GM18511 (cell line): ENCODE results near the gene QRFP.

ENCODE experiments used
- ATAC-seq: cut with Tn5 transposase; IDR thresholded peaks from one replicate; pipeline ENCODE4 v1.9.1; 2021; ENCODE audit warnings: mild to moderate bottlenecking, moderate library complexity; ENCODE audit not compliant: unreplicated experiment

QRFP gene

GRCh38 chr9:130896233-130897014 lies at the start of gene QRFP:
TSS of gene QRFP (minus strand) at chr9:130896812. CDS start at chr9:130893838, 2,974 bp downstream.
- no peak for ATAC-seq

DNA sequence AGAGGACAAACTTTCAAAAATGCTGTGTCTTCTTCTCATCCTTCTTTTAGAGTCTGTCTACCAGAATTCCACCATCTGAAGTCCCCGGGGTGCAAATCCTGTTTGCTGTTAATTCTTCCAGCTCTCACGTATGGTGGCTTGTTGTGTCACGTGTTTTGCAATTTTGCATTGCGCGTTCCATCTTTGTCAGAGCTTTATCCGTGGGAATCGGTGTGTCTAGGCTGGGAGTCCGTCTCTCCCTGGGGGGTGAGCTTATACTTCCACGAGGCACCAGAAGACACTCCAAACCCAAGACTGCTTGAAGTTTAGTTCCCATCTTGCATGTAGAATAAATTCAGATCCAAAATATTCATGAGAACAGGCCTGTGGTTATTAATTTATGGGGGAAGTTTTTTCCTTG lies 48.6 kb upstream of the QRFP start:
- no peak for ATAC-seq

DNA sequence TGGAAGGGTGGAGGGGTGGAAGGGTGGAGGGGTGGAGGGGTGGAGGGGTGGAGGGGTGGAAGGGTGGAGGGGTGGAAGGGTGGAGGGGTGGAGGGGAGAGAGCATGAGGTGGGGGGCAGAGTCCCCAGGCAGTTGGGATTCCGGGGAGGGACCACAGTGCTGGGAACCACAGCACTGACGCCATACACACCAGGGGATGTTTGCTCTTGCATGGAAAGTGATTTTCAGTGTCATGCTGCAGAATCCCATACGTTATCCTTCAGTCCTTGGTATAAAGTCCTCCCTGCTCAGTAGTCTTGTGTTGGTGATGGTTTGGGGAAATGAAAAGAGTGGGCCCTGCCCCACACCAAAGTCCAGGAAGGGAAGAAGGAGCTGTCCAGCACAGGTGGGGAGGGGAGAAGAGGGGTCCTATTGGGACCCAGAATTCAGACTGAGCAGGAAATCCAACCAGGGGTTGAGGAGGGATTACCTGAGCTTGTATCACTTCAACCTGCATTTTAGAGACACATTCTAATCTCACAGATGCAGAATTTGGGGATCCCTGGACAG lies 48.0 kb upstream of the QRFP start:
- no peak for ATAC-seq

DNA sequence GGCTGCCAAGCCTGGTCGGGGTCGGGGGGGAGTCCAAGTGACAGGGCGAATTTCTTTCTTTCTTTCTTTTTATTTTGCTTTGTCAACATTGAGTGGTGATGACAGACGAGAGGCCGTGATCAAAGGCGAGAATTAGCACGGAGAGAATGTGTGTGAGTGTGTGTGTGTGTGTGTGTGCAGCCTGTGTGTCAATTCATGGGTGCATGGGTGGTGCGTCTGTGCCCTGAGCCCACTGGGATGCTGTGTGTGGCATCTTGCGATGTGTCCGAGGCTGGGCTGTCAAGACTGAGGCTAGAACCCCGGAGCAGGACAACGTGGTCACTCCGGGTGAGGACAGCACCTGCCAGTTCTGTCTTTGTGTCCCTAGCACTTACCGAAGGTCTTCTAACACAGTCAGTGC lies 47.2 kb upstream of the QRFP start:
- no peak for ATAC-seq

GRCh38 chr9:130943221-130943620 lies 46.6 kb upstream of the QRFP start:
- no peak for ATAC-seq

- ATAC-seq: no peak
Measured at GRCh38 chr9:130942679-130943078, 46.1 kb upstream of the QRFP start.

DNA sequence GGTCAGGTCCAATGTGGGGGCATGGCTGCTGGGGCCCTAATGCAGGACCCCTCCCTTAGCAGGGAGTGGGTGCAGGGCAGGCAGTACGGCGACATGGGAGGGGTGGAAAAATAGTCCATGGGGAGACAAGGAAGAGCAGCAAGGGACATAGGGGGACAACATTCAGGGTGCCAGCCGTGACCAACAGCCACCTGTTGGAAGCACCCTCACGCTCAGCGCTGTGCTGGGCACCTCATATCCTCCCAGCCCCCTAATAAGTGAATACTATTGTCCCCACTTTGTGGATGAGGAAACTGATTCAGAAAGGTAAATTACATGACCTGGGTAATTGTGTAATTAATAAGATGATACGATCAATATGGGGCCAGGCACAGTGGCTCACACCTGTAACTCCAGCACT lies 45.5 kb upstream of the QRFP start:
- ATAC-seq: no peak

- ATAC-seq: no peak
Measured at GRCh38 chr9:130940693-130941576, 44.3 kb upstream of the QRFP start.

- no peak for ATAC-seq
Measured at GRCh38 chr9:130940027-130940549, 43.5 kb upstream of the QRFP start.

GRCh38 chr9:130939405-130940026 lies 42.9 kb upstream of the QRFP start:
- ATAC-seq: no peak

GRCh38 chr9:130938652-130939404 lies 42.2 kb upstream of the QRFP start, which contains the start of gene FIBCD1:
TSS of gene FIBCD1 (minus strand) at chr9:130939247. CDS start at chr9:130938607, 640 bp downstream.
- no peak for ATAC-seq

- no peak for ATAC-seq
Measured at GRCh38 chr9:130938184-130938651, 41.6 kb upstream of the QRFP start.

DNA sequence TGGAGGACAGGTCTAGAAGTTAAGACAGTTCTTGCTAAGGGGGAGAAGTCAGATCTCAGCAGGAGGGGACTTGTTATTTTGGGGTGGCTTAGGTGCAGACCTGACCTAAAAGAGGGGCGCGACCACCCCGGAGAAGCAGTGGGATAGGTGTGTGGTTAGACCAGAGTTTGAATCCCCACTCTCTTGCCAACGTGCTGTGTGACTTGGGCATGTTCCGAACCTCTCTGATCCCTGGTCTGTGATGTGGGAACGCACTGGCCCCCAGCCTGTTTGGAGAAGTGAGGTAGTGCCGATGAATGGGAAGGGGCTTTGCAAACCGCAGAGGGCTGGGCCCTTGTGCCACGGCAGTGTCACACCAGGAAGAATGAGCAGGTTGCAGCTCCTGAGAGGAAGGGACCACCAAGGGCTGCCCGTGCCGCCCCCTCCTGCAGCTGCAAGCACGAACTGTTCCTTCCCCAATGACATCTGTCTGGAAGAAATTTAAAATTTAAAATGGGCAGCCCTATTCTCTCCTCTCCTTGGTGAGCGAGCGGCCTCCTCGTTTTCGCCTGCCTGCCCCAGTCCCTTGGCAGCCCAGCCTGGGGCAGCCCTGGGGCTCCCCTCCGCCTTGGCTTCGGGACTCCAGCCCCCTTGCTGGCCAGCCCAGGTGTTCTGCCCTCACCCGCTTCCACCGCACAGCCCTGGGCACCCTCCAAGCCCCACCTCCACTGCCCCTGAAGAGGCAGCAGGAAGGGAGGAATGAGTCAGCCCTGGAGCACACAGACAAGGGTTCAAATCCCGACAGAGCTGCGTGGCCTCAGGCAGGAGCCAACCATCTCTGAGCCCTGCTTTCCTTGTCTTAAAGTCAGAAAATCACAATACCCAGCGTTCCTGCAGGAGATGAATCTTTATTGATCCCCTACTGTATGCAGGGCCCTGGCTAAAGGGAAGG lies 40.8 kb upstream of the QRFP start:
- ATAC-seq: no peak

GRCh38 chr9:130936285-130937117 lies 39.9 kb upstream of the QRFP start:
- ATAC-seq: no peak

- no peak for ATAC-seq
Measured at GRCh38 chr9:130935648-130936271, 39.1 kb upstream of the QRFP start.

GRCh38 chr9:130934702-130935647 lies 38.4 kb upstream of the QRFP start:
- ATAC-seq: no peak

DNA sequence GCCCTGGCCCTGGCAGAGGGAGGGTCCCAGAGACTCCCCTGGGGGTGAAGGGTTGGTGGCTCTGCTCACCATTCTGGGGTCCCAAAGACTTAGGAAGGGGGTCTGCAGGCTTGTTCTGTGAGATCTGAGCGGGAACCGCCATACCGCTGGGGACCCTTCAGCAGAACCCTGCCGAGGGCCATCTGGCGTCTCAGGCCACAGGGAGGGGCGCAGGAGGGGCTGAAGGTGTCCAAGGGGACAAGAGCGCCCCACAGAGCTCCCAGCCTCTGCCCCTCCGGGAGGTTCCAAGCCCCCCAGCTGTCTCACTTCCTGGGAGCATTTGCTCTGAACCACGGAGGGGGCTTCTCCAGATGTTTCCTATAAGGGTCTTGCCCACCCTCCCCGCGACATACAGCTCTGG lies 37.6 kb upstream of the QRFP start:
- ATAC-seq: no peak
